Neural cell (in vitro differentiated cells): ENCODE measurements around the gene CD27. TPM values are rescaled to one million over a fixed set of nuclear protein-coding genes. Genes with fewer than 3 reads are reported as not detected.

Experiments used
- H2AFZ ChIP-seq: fragments of 200-600, 300-800 bp; sonication (generic), shearing (Covaris generic); 2 replicates; pipeline ENCODE4 v1.6.0; 2014; ENCODE audit warnings: low read depth, mild to moderate bottlenecking, antibody characterized with exemption, low read length, moderate library complexity
- H3F3A ChIP-seq: fragments of 200-600 bp; shearing (Covaris generic); 2 replicates; pipeline ENCODE4 v1.6.1; 2016; ENCODE audit warnings: mild to moderate bottlenecking, moderate library complexity, mixed read lengths, antibody characterized with exemption, low read length; ENCODE audit not compliant: insufficient read depth, poor library complexity, severe bottlenecking
- H3K27ac ChIP-seq: fragments of 200-600, 300-800 bp; sonication (generic), shearing (Covaris generic); 2 replicates; pipeline ENCODE4 v1.5.1; 2014; ENCODE audit warnings: mild to moderate bottlenecking, low read length, moderate library complexity
- H3K27me3 ChIP-seq: fragments of 300-800, 200-600 bp; sonication (generic), shearing (Covaris generic); 2 replicates; pipeline ENCODE4 v1.6.0; 2014; ENCODE audit warnings: mild to moderate bottlenecking, low read depth, low read length, moderate library complexity; ENCODE audit not compliant: insufficient read depth
- H3K36me3 ChIP-seq: fragments of 300-800, 200-600 bp; sonication (generic), shearing (Covaris generic); 2 replicates; pipeline ENCODE4 v1.5.1; 2014; ENCODE audit warnings: mild to moderate bottlenecking, antibody characterized with exemption, low read length, moderate library complexity; ENCODE audit not compliant: insufficient read depth
- H3K4me2 ChIP-seq: fragments of 300-800, 200-600 bp; sonication (generic), shearing (Covaris generic); 2 replicates; pipeline ENCODE4 v1.6.0; 2014; ENCODE audit warnings: mild to moderate bottlenecking, low read length
- H3K4me3 ChIP-seq: fragments of 300-800, 200-600 bp; sonication (generic), shearing (Covaris generic); 2 replicates; pipeline ENCODE4 v1.5.1; 2014; ENCODE audit warnings: mild to moderate bottlenecking, low read length, moderate library complexity
- H3K79me2 ChIP-seq: fragments of 200-600 bp; shearing (Covaris generic); replicated peaks from 2 replicates; pipeline ENCODE4 v1.6.0; 2014; ENCODE audit warnings: mild to moderate bottlenecking, low read length, moderate library complexity; ENCODE audit not compliant: insufficient read depth
- H3K9ac ChIP-seq: fragments of 300-800, 200-600 bp; sonication (generic), shearing (Covaris generic); 2 replicates; pipeline ENCODE4 v1.6.1; 2016; ENCODE audit warnings: mild to moderate bottlenecking, low read length, mixed read lengths
- H3K9me2 ChIP-seq: fragments of 200-600 bp; shearing (Covaris generic); 2 replicates; pipeline ENCODE4 v1.6.1; 2016; ENCODE audit warnings: mild to moderate bottlenecking, low read length, mixed read lengths; ENCODE audit not compliant: insufficient read depth
- H3K9me3 ChIP-seq: fragments of 200-600, 300-800 bp; sonication (generic), shearing (Covaris generic); 2 replicates; pipeline ENCODE4 v1.6.1; 2016; ENCODE audit warnings: mild to moderate bottlenecking, mixed run types, low read length, moderate library complexity, mixed read lengths
- H4K20me1 ChIP-seq: fragments of 200-600 bp; shearing (Covaris generic); 2 replicates; pipeline ENCODE4 v1.6.1; 2016; ENCODE audit warnings: mild to moderate bottlenecking, mixed run types; ENCODE audit not compliant: insufficient read depth
- EP300 ChIP-seq: fragments of 450-650 bp; conservative IDR thresholded peaks from 2 replicates; pipeline ENCODE4 v1.6.1; 2014; ENCODE audit warnings: antibody characterized with exemption, mild to moderate bottlenecking, moderate library complexity; ENCODE audit not compliant: poor library complexity, severe bottlenecking
- EZH2 ChIP-seq: fragments of 200-600, 300-800 bp; shearing (Covaris generic), sonication (generic); IDR thresholded peaks from 2 replicates; pipeline ENCODE4 v1.6.1; 2014; ENCODE audit warnings: antibody characterized with exemption, low read length, borderline replicate concordance, mild to moderate bottlenecking; ENCODE audit not compliant: insufficient read depth, poor library complexity, severe bottlenecking
- MXI1 ChIP-seq: fragments of 450-650 bp; conservative IDR thresholded peaks from 2 replicates; pipeline ENCODE4 v1.6.1; 2014; ENCODE audit warnings: antibody characterized with exemption, mild to moderate bottlenecking; ENCODE audit not compliant: poor library complexity, severe bottlenecking
- POLR2AphosphoS5 ChIP-seq: IDR thresholded peaks from 2 replicates; pipeline ENCODE4 v1.6.1; 2012
- RAD21 ChIP-seq: fragments of 450-650 bp; conservative IDR thresholded peaks from 2 replicates; pipeline ENCODE4 v1.6.1; 2014; ENCODE audit warnings: antibody characterized with exemption, mild to moderate bottlenecking, moderate library complexity
- SMC3 ChIP-seq: fragments of 450-650 bp; conservative IDR thresholded peaks from 2 replicates; pipeline ENCODE4 v1.6.1; 2014; ENCODE audit warnings: antibody characterized with exemption, mild to moderate bottlenecking, moderate library complexity; ENCODE audit not compliant: poor library complexity
- TAF1 ChIP-seq: IDR thresholded peaks from 2 replicates; pipeline ENCODE4 v1.6.1; 2012; ENCODE audit warnings: low read depth
- polyA plus RNA-seq: library from polyadenylated mRNA; depleted of rRNA; stranded (reverse); fragments of >200 nt; gene quantifications from 2 replicates; pipeline ENCODE4 v1.2.3, GENCODE V29; 2014
- TF ChIP-seq, protein P1 (sequence below): fragments of 450-650 bp; IDR thresholded peaks from 2 replicates; pipeline ENCODE4 v1.5.1; 2014; ENCODE audit warnings: antibody characterized with exemption, mild to moderate bottlenecking, moderate library complexity; ENCODE audit not compliant: poor library complexity, severe bottlenecking
- TF ChIP-seq, protein P2 (sequence below): IDR thresholded peaks from 2 replicates; pipeline ENCODE4 v1.6.1; 2012; ENCODE audit warnings: borderline replicate concordance

CD27 gene
- polyA plus RNA-seq, 1 donor from 2014 or later, result not detected

DNA sequence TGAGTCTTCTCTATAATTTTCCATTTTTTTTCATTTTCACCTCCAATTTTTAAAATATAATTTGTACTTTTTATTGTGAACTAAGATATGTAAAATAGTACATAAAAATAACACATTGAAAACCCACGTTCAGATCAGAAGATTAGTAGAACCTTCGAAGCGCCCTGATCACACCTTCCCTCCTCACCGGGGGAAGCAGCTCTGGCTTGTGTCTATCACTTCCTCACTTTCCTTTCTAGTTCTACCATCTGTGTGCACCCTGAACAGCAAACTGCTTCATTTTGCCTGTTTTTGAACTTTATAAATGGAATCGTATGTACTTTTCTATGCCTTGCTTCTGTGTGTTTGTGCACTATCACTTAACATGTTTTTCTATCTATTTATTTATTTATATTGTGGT lies 11.8 kb upstream of the CD27 start:
- TF ChIP-seq POLR2AphosphoS5 (no peak), TAF1 (no peak), SMC3 (no peak), EZH2 (no peak), RAD21 (no peak), EP300 (no peak), MXI1 (no peak)
- TF ChIP-seq, protein P1, sequence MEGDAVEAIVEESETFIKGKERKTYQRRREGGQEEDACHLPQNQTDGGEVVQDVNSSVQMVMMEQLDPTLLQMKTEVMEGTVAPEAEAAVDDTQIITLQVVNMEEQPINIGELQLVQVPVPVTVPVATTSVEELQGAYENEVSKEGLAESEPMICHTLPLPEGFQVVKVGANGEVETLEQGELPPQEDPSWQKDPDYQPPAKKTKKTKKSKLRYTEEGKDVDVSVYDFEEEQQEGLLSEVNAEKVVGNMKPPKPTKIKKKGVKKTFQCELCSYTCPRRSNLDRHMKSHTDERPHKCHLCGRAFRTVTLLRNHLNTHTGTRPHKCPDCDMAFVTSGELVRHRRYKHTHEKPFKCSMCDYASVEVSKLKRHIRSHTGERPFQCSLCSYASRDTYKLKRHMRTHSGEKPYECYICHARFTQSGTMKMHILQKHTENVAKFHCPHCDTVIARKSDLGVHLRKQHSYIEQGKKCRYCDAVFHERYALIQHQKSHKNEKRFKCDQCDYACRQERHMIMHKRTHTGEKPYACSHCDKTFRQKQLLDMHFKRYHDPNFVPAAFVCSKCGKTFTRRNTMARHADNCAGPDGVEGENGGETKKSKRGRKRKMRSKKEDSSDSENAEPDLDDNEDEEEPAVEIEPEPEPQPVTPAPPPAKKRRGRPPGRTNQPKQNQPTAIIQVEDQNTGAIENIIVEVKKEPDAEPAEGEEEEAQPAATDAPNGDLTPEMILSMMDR, result no peak
- TF ChIP-seq, protein P2, sequence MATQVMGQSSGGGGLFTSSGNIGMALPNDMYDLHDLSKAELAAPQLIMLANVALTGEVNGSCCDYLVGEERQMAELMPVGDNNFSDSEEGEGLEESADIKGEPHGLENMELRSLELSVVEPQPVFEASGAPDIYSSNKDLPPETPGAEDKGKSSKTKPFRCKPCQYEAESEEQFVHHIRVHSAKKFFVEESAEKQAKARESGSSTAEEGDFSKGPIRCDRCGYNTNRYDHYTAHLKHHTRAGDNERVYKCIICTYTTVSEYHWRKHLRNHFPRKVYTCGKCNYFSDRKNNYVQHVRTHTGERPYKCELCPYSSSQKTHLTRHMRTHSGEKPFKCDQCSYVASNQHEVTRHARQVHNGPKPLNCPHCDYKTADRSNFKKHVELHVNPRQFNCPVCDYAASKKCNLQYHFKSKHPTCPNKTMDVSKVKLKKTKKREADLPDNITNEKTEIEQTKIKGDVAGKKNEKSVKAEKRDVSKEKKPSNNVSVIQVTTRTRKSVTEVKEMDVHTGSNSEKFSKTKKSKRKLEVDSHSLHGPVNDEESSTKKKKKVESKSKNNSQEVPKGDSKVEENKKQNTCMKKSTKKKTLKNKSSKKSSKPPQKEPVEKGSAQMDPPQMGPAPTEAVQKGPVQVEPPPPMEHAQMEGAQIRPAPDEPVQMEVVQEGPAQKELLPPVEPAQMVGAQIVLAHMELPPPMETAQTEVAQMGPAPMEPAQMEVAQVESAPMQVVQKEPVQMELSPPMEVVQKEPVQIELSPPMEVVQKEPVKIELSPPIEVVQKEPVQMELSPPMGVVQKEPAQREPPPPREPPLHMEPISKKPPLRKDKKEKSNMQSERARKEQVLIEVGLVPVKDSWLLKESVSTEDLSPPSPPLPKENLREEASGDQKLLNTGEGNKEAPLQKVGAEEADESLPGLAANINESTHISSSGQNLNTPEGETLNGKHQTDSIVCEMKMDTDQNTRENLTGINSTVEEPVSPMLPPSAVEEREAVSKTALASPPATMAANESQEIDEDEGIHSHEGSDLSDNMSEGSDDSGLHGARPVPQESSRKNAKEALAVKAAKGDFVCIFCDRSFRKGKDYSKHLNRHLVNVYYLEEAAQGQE, result no peak
- Histone ChIP-seq H4K20me1 (no peaks in the 10 kb centered on the region), H3F3A (no peaks in the 10 kb centered on the region), H2AFZ (no peak overlapping the region), H3K27ac (no peak overlapping the region), H3K9me2 (no peaks in the 10 kb centered on the region), H3K9ac (no peak overlapping the region), H3K27me3 (no peaks in the 10 kb centered on the region), H3K4me3 (no peak overlapping the region), H3K4me2 (no peak overlapping the region), H3K9me3 (no peaks in the 10 kb centered on the region), H3K79me2 (no peaks in the 10 kb centered on the region), H3K36me3 (no peaks in the 10 kb centered on the region)

DNA sequence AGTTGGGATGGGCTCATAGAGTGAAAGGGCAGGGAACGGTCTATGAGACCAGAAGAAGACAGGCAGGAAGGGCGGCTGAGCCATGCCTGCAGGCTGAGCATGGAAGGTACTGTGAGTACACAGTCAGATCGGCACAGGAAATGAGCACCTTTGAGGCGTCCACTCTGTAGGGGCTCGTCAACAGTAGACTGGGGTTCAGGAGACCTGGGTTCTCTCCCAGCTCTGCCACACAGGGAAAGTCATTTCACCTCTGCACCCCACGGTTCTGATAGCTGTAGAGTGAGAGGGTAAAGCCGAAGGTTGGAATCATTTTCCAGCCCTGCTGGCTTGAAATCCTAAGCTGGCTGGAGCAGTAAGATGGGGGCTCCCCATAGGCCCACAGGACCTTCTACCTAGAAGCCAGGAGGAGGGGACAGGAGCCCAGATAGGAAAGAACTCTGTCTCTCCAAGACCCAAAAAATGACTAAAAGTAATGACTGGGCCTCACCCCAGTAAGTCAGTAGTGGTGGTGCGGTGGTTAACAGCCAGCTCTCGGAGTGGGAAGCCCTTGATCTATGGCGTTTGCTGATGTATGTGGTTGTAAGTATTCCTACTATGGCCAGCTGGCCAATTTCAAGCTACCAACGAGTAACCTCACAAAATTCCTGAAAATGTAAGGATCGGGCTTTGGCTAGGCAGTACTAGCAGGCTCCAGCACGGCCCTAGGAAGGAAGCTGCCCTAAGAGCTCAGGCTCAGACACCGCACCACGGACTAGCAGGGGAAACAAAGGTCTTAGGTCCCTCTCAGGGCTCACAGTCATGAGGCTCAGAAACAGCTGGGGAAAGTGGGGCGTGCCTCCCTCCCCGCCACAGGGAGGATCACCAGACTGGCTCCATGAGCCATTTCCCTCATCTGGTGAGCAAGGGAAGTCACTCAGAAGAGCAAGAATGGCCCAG lies 10.3 kb upstream of the CD27 start:
- Histone ChIP-seq H2AFZ (no peak overlapping the region), H3K36me3 (no peaks in the 10 kb centered on the region), H3K27me3 (no peaks in the 10 kb centered on the region), H3F3A (no peaks in the 10 kb centered on the region), H3K27ac (no peak overlapping the region), H3K4me2 (no peak overlapping the region), H3K79me2 (no peaks in the 10 kb centered on the region), H3K4me3 (no peak overlapping the region), H3K9me2 (no peaks in the 10 kb centered on the region), H3K9me3 (no peaks in the 10 kb centered on the region), H4K20me1 (no peaks in the 10 kb centered on the region), H3K9ac (no peak overlapping the region)
- TF ChIP-seq, protein P2, result no peak
- TF ChIP-seq EP300, result no peak
- TF ChIP-seq RAD21, result no peak
- no peak for TF ChIP-seq MXI1
- TF ChIP-seq, protein P1, result no peak
- no peak for TF ChIP-seq POLR2AphosphoS5
- TF ChIP-seq TAF1, result no peak
- TF ChIP-seq SMC3, result no peak
- TF ChIP-seq EZH2, result no peak
